Nephron (organoid): ENCODE measurements around the gene RFTN2.

ENCODE experiments used
- H3K27ac Mint-ChIP-seq, 3 experiments: 2 replicates each; pipeline ENCODE4 v1.8.0; 2020; ENCODE audit warnings: mixed read lengths in 3 of 3, mild to moderate bottlenecking in 2 of 3, moderate library complexity in 1 of 3
- H3K27me3 Mint-ChIP-seq: 2 replicates; pipeline ENCODE4 v1.8.0; 2021; ENCODE audit warnings: low read depth, mild to moderate bottlenecking, moderate library complexity, mixed read lengths
- H3K36me3 Mint-ChIP-seq: 2 replicates; pipeline ENCODE4 v1.8.0; 2020; ENCODE audit warnings: low read depth, mixed read lengths
- H3K4me1 Mint-ChIP-seq: 2 replicates; pipeline ENCODE4 v1.8.0; 2020; ENCODE audit warnings: mixed read lengths
- H3K4me3 Mint-ChIP-seq, 3 experiments: 2 replicates each; pipeline ENCODE4 v1.8.0; 2020; ENCODE audit warnings: mild to moderate bottlenecking in 3 of 3, mixed read lengths in 3 of 3, moderate library complexity in 2 of 3
- H3K9me3 Mint-ChIP-seq: 2 replicates; pipeline ENCODE4 v1.8.0; 2020; ENCODE audit warnings: mixed read lengths
- TF ChIP-seq, protein P1 (sequence below), 3 experiments: fragments of 200-600 bp; sonication (generic); IDR thresholded peaks; one replicate each; pipeline ENCODE4 v1.5.0; 2021; ENCODE audit warnings: antibody characterized with exemption in 3 of 3; ENCODE audit not compliant: unreplicated experiment in 3 of 3

Gene RFTN2

DNA sequence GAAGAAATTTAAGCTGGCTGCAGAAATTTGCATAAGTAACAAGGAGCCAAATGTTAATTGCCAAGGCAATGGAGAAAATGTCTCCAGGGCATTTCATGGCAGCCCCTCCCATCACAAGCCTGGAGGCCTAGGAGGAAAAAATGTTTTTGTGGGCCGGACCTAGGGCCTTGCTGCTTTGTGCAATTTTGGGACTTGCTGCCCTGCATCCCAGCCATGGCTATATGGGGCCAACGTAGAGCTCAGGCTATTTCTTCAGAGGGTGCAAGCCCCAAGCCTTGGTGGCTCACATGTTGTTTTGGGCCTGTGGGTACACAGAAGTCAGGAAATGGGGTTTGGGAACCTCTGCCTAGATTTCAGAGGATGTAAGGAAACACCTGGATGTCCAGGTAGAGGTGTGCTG, 101.8 kb downstream of the RFTN2 start:
- Mint-ChIP-seq H3K27ac (no peak overlapping the region), H3K27me3 (no peaks in the 10 kb centered on the region), H3K36me3 (peaks cover 52% of the 10 kb centered on the region), H3K4me1 (no peaks in the 10 kb centered on the region), H3K9me3 (peaks cover 18% of the 10 kb centered on the region), H3K4me3 (no peak overlapping the region)
- TF ChIP-seq, protein P1, sequence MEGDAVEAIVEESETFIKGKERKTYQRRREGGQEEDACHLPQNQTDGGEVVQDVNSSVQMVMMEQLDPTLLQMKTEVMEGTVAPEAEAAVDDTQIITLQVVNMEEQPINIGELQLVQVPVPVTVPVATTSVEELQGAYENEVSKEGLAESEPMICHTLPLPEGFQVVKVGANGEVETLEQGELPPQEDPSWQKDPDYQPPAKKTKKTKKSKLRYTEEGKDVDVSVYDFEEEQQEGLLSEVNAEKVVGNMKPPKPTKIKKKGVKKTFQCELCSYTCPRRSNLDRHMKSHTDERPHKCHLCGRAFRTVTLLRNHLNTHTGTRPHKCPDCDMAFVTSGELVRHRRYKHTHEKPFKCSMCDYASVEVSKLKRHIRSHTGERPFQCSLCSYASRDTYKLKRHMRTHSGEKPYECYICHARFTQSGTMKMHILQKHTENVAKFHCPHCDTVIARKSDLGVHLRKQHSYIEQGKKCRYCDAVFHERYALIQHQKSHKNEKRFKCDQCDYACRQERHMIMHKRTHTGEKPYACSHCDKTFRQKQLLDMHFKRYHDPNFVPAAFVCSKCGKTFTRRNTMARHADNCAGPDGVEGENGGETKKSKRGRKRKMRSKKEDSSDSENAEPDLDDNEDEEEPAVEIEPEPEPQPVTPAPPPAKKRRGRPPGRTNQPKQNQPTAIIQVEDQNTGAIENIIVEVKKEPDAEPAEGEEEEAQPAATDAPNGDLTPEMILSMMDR (IDR thresholded peaks at IDR 0.05; ENCODE audit: unreplicated experiment in 3 of 3), result no peak

DNA sequence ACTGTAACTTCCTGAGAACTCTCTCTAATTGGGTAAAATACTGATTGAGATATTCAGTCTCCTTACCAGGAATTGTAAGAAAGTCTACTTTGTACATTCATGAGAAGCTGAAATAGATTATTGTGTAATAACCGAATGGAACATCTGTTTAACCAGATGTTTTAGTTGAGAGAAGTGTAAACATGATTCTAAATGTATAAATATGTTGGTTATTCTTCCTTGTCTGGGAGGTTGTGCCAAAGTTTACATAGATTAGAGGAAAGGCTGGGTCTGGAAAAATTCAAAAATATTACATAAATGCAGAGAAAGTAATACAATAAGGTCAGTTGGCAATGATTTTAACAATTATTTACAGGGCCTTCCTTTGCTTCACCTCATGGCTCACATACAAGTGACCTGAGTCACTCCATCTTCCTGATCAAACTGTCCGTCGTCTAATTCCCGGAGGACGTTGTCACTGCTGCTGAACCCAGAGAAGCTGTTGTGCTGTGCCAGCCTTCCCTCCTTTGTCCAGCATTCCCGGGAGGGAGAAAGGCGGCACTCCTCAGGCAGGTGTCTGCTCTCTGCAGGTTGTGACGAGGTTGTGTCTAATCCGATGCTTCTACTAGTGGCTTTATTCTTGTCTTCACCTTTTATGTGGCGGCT, 103.6 kb downstream of the RFTN2 start:
- H3K36me3 Mint-ChIP-seq, result peaks cover 58% of the 10 kb centered on the region
- TF ChIP-seq, protein P1 (IDR thresholded peaks at IDR 0.05; ENCODE audit: unreplicated experiment in 3 of 3), result no peak
- H3K27me3 Mint-ChIP-seq, result no peaks in the 10 kb centered on the region
- no peaks in the 10 kb centered on the region for H3K4me1 Mint-ChIP-seq
- H3K4me3 Mint-ChIP-seq, result no peak overlapping the region
- H3K27ac Mint-ChIP-seq, result no peak overlapping the region
- H3K9me3 Mint-ChIP-seq, result peaks cover 18% of the 10 kb centered on the region

DNA sequence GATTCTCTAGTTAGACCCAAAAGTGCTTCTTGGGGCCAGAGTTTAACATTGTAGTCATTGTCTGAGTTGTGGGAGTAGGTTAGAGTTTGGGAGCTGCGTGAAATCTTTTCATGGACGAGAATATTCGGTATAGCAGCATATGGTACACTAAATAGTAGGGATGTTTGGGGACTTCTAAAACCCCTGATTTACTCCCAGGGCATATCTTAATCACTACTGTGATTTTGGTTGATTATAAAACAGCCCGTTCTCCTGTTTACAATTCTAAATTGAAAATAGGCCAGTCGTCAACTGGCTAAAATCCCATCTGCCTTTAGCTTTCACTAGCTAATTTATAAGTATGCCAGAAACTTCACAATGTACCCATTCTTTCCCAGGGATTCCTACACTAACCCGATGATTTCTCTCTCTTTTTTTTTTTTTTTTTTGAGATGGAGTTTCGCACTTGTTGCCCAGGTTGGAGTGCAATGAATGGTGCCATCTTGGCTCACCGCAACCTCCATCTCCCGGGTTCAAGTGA, 115.2 kb downstream of the RFTN2 start:
- Mint-ChIP-seq H3K4me3 (no peak overlapping the region), H3K9me3 (peaks cover 8% of the 10 kb centered on the region), H3K4me1 (no peaks in the 10 kb centered on the region), H3K36me3 (peaks cover 49% of the 10 kb centered on the region), H3K27ac (no peak overlapping the region), H3K27me3 (no peaks in the 10 kb centered on the region)
- TF ChIP-seq, protein P1 (IDR thresholded peaks at IDR 0.05; ENCODE audit: unreplicated experiment in 3 of 3), result no peak

DNA sequence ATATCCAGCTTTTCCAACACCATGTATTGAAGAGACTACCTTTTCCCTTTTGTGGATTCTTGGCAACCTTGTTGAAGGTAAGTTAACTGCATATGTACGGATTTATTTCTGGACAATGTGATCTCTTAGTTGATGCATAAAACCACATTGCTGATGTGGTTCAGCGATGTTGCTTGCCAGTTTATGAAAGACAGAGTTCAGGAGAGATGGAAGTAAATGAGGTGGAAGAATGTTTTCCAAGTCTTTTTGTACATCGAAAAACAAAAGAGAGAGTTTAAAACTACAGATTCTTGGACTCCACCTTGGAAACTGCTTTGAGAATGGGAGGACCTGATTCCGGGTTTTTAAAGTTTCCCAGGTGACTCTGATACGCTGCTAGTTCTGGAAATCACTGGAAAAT, 115.7 kb downstream of the RFTN2 start:
- H3K9me3 Mint-ChIP-seq, result peaks cover 8% of the 10 kb centered on the region
- no peak overlapping the region for H3K27ac Mint-ChIP-seq
- peaks cover 44% of the 10 kb centered on the region for H3K36me3 Mint-ChIP-seq

DNA sequence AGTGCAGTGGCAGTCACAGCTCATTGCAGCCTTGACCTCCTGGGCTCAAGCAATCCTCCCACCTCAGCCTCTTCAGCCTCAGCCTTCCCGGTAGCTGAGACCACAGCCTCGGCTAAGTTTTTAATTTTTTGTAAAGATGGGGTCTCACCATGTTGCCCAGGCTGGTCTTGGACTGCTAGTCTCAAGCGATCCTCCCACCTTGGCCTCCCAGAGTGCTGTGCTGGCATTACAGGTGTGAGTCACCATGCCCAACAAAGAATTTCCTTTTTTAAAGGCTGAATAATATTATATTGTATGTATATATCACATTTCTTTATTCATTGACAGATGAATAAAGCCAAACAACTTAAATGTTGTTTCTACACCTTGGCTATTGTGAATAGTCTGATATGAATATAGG, 117.0 kb downstream of the RFTN2 start:
- no peaks in the 10 kb centered on the region for H3K9me3 Mint-ChIP-seq
- H3K27ac Mint-ChIP-seq, result no peak overlapping the region
- no peak overlapping the region for H3K4me3 Mint-ChIP-seq
- TF ChIP-seq, protein P1 (IDR thresholded peaks at IDR 0.05; ENCODE audit: unreplicated experiment in 3 of 3), result no peak
- H3K36me3 Mint-ChIP-seq, result peaks cover 34% of the 10 kb centered on the region
- no peaks in the 10 kb centered on the region for H3K27me3 Mint-ChIP-seq
- no peaks in the 10 kb centered on the region for H3K4me1 Mint-ChIP-seq

More for the DNA sequence above, 115.7 kb downstream of the RFTN2 start:
- TF ChIP-seq, protein P1 (IDR thresholded peaks at IDR 0.05; ENCODE audit: unreplicated experiment in 3 of 3), result no peak
- Mint-ChIP-seq H3K4me1 (no peaks in the 10 kb centered on the region), H3K27me3 (no peaks in the 10 kb centered on the region), H3K4me3 (no peak overlapping the region)

DNA sequence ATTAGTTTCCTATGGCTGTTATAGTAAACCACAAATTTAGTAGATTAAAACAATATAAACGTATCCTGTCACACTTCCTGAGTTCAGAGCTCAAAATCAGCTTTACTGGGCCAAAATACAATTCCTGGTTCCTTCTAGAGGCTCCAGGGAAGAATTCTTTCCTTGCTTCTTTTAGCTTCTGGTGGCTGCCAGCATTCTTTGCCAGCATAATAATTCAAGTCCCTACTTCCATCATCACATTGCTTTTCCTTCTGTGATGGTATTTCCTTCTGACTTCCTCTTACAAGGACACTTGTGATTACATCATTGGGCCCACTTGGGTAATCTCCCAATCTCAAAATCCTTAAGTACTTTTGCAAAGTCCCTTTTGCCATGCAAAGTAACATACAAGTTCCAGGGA, 118.9 kb downstream of the RFTN2 start:
- H3K27ac Mint-ChIP-seq, result no peak overlapping the region
- TF ChIP-seq, protein P1 (IDR thresholded peaks at IDR 0.05; ENCODE audit: unreplicated experiment in 3 of 3), result no peak
- H3K9me3 Mint-ChIP-seq, result no peaks in the 10 kb centered on the region
- H3K27me3 Mint-ChIP-seq, result no peaks in the 10 kb centered on the region
- H3K4me3 Mint-ChIP-seq, result no peak overlapping the region
- peaks cover 35% of the 10 kb centered on the region for H3K36me3 Mint-ChIP-seq
- no peaks in the 10 kb centered on the region for H3K4me1 Mint-ChIP-seq
